ENCODE results near the gene FNDC3B. TPM values are rescaled to one million over a fixed set of nuclear protein-coding genes. Genes with fewer than 3 reads are reported as not detected.

The FNDC3B gene
- total and polyA plus RNA-seq, 12 donors: 9.7 to 118 (median 85.0) TPM

GRCh38 chr3:172115059-172115458 is 75.7 kb downstream of the FNDC3B start:
- Histone ChIP-seq H3K27ac (peak overlapping the region in 2 of 10 donors; percentile 25 to 34), H3K4me1 (peaks cover 0 to 48% (median 12%) of the 10 kb centered on the region in 9 donors), H3K9me3 (no peaks in the 10 kb centered on the region), H3K27me3 (no peaks in the 10 kb centered on the region), H3K4me3 (no peak overlapping the region), H3K36me3 (peaks cover 0 to 81% (median 33%) of the 10 kb centered on the region in 9 donors)
- DNase-seq: no peak
- WGBS, 2 donors: 98 to 100% methylated on average over 1 of the region's 1 CpG
- intact Hi-C loops (cut with DNase I): loop anchor here in 2 of 10 donors (10.0 kb wide), 1 partner anchor 70 kb away; no protein-coding TSS in a partner anchor
- ATAC-seq: peak in 1 of 8 donors; percentile 26
- TF ChIP-seq CTCF (IDR thresholded peaks at IDR 0.05): no peak

GRCh38 chr3:172115787-172116186 is 76.4 kb downstream of the FNDC3B start:
- no peaks in the 10 kb centered on the region for H3K9me3 ChIP-seq
- ATAC-seq: no peak
- 67 to 73% methylated on average over 4 of the region's 4 CpGs for WGBS, 2 donors
- H3K27me3 ChIP-seq: no peaks in the 10 kb centered on the region
- no peak overlapping the region for H3K4me3 ChIP-seq
- intact Hi-C loops (cut with DNase I): loop anchor here in 2 of 10 donors (10.0 kb wide), 1 partner anchor 71 kb away; no protein-coding TSS in a partner anchor
- peak overlapping the region in 1 of 10 donors; percentile 25 for H3K27ac ChIP-seq
- no peak for TF ChIP-seq CTCF (IDR thresholded peaks at IDR 0.05)
- H3K36me3 ChIP-seq: peaks cover 0 to 83% (median 33%) of the 10 kb centered on the region in 9 donors
- peaks cover 0 to 50% (median 12%) of the 10 kb centered on the region in 9 donors for H3K4me1 ChIP-seq
- DNase-seq: no peak

- no peak for TF ChIP-seq CTCF (IDR thresholded peaks at IDR 0.05)
- Histone ChIP-seq H3K4me1 (peaks cover 3 to 64% (median 23%) of the 10 kb centered on the region in 9 donors), H3K27me3 (no peaks in the 10 kb centered on the region), H3K27ac (no peak overlapping the region), H3K36me3 (peaks cover 0 to 88% (median 25%) of the 10 kb centered on the region in 9 donors), H3K9me3 (no peaks in the 10 kb centered on the region), H3K4me3 (no peak overlapping the region)
- 72 to 75% methylated on average over 4 of the region's 4 CpGs for WGBS, 2 donors
- ATAC-seq (no peak), DNase-seq (no peak)
- intact Hi-C loops (cut with DNase I): loop anchor here in 2 of 10 donors (10.0 kb wide), 1 partner anchor 73 kb away; no protein-coding TSS in a partner anchor
Observed at GRCh38 chr3:172118019-172118418, 78.6 kb downstream of the FNDC3B start.

- peaks cover 2 to 65% (median 29%) of the 10 kb centered on the region in 9 donors for H3K4me1 ChIP-seq
- no peak for TF ChIP-seq CTCF (IDR thresholded peaks at IDR 0.05)
Observed at GRCh38 chr3:172119266-172119969, 80.0 kb downstream of the FNDC3B start.

More at GRCh38 chr3:172119266-172119969, 80.0 kb downstream of the FNDC3B start:
- no peak for ATAC-seq
- H3K4me3 ChIP-seq: no peak overlapping the region
- peak overlapping the region in 1 of 10 donors; percentile 39 for H3K27ac ChIP-seq
- WGBS, 2 donors: 77 to 81% methylated on average over 7 of the region's 7 CpGs
- DNase-seq: no peak
- H3K9me3 ChIP-seq: no peaks in the 10 kb centered on the region
- no peaks in the 10 kb centered on the region for H3K27me3 ChIP-seq
- peaks cover 0 to 86% (median 22%) of the 10 kb centered on the region in 9 donors for H3K36me3 ChIP-seq
- intact Hi-C loops (cut with DNase I): loop anchor here in 2 of 10 donors (10.0 kb wide), 1 partner anchor 75 kb away; no protein-coding TSS in a partner anchor

Data from heart right ventricle (tissue), 16 donors.